COLO829 (cell line): ENCODE measurements around the gene FGD2.

Experiments used
- DNase-seq: peaks from one replicate; pipeline ENCODE4 v3.0.0; 2012; ENCODE audit warnings: low spot score

Gene FGD2

GRCh38 chr6:37018198-37019064, 13.0 kb downstream of the FGD2 start:
- peak; percentile 89 for DNase-seq

- DNase-seq, result no peak
Measured at GRCh38 chr6:37019065-37019450, 13.6 kb downstream of the FGD2 start.

- no peak for DNase-seq
Measured at GRCh38 chr6:37020381-37020780, 14.9 kb downstream of the FGD2 start.

GRCh38 chr6:37020812-37021211, 15.4 kb downstream of the FGD2 start:
- DNase-seq, result no peak

GRCh38 chr6:37021356-37022129, 16.1 kb downstream of the FGD2 start:
- DNase-seq, result no peak

GRCh38 chr6:37022135-37022863, 16.8 kb downstream of the FGD2 start:
- no peak for DNase-seq

- no peak for DNase-seq
Measured at GRCh38 chr6:37024656-37025337, 19.3 kb downstream of the FGD2 start.

- DNase-seq, result no peak
Measured at GRCh38 chr6:37025621-37026466, 20.4 kb downstream of the FGD2 start.

GRCh38 chr6:37027036-37027720, 21.7 kb downstream of the FGD2 start:
- no peak for DNase-seq

- no peak for DNase-seq
Measured at GRCh38 chr6:37027811-37028469, 22.5 kb downstream of the FGD2 start.

GRCh38 chr6:37029249-37029971, 24.0 kb downstream of the FGD2 start:
- DNase-seq, result peak; percentile 61

GRCh38 chr6:37030599-37030998, 25.1 kb downstream of the FGD2 start:
- DNase-seq, result no peak

- no peak for DNase-seq
Measured at GRCh38 chr6:37032239-37032638, 26.8 kb downstream of the FGD2 start.

GRCh38 chr6:37033255-37033654, 27.8 kb downstream of the FGD2 start:
- no peak for DNase-seq

GRCh38 chr6:37033819-37034795, 28.7 kb downstream of the FGD2 start:
- DNase-seq, result no peak

- DNase-seq, result no peak
Measured at GRCh38 chr6:37036146-37036545, 30.7 kb downstream of the FGD2 start.

GRCh38 chr6:37038292-37039198, 33.1 kb downstream of the FGD2 start:
- no peak for DNase-seq
